ENCODE measurements around the gene FASTKD1.
"Not testable (repeated sequence)": the region's sequence is repeated elsewhere in the genome, so short reads cannot be mapped to it uniquely, and the experiment has no call there.

Gene FASTKD1, protein sequence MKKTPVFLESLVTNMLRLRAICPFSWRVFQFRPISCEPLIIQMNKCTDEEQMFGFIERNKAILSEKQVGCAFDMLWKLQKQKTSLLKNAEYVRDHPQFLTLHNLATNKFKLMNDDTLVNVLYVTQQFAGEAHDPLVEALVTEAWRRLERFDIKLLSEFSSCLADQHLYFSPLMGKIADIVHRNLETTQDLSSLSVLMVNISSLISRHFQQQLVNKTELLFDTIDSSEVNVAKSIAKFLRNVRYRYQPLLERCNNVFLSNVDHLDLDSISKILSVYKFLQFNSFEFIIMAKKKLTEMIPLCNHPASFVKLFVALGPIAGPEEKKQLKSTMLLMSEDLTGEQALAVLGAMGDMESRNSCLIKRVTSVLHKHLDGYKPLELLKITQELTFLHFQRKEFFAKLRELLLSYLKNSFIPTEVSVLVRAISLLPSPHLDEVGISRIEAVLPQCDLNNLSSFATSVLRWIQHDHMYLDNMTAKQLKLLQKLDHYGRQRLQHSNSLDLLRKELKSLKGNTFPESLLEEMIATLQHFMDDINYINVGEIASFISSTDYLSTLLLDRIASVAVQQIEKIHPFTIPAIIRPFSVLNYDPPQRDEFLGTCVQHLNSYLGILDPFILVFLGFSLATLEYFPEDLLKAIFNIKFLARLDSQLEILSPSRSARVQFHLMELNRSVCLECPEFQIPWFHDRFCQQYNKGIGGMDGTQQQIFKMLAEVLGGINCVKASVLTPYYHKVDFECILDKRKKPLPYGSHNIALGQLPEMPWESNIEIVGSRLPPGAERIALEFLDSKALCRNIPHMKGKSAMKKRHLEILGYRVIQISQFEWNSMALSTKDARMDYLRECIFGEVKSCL

DNA sequence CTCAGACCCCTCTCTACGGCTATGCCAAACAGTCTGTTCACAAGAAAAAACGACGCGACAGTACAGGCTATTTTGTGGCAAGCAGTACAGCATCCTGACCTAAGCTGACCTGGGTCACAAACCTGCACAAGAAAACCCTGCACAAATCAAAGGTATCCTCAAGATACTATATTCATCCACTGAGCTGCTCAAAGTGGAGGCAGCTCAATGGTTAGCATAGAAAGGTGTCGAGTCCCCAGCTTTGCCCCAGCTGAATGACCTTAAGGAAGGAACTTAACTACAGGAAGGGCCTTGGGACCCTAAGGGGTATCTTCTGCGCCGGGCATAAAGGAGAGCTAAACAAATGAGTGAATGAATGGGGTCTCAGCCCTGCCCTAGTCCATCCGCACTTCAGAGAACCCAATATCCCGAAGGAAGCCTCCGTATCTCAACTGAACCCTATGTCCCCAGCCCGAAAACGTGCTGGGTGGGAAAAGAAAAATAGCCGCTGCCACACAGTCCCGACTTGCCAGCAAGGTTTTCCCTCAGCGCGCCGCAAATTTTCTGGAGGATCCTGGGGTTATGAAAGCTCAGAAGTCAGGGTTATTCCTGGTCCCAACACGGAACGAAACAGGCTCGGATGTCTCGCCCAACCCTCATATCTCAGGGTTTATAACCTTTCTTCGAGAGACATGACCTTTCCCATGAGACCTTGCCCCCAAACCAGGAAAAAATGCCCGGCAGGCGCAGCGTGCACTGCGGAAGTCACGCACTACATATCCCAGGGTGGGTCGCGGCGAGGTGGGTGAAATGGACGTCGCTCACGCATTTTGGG is at the start of gene FASTKD1:
Gene FASTKD1, minus strand, starts transcription at position 706 of the 814 bp plus-strand sequence. CDS start 1,836 bp downstream, outside the sequence.
- TF ChIP-seq, protein P1, sequence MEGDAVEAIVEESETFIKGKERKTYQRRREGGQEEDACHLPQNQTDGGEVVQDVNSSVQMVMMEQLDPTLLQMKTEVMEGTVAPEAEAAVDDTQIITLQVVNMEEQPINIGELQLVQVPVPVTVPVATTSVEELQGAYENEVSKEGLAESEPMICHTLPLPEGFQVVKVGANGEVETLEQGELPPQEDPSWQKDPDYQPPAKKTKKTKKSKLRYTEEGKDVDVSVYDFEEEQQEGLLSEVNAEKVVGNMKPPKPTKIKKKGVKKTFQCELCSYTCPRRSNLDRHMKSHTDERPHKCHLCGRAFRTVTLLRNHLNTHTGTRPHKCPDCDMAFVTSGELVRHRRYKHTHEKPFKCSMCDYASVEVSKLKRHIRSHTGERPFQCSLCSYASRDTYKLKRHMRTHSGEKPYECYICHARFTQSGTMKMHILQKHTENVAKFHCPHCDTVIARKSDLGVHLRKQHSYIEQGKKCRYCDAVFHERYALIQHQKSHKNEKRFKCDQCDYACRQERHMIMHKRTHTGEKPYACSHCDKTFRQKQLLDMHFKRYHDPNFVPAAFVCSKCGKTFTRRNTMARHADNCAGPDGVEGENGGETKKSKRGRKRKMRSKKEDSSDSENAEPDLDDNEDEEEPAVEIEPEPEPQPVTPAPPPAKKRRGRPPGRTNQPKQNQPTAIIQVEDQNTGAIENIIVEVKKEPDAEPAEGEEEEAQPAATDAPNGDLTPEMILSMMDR (IDR thresholded peaks at IDR 0.05; ENCODE audit: control insufficient read depth, insufficient read depth, low read depth, low read length, missing control alignments), result no peak
- H3K4me3 ChIP-seq (ENCODE audit: control insufficient read depth, low read depth, low read length), result peak within 1 kb of the TSS; percentile 70
- DNase-seq (ENCODE audit: low read depth), result peak; percentile 29

DNA sequence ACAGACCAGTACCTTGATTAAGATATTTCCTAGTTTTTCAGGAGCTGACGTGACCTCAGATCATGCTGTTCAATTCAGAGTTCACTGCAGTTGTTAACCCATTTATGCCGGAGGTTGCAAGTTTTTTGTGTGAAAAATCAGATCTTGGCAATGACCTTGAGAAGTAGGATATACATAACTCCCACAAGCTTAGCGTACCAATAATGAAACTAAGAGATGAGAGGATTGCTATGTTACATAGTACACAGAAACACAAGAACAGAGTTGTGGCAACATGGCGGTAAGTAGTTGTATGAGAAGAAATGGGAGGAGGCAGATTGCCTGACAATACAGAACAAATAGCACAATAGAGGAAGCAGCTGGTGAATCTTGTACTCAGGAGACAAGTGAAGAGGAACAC is 49.6 kb upstream of the FASTKD1 start:
- TF ChIP-seq, protein P1 (IDR thresholded peaks at IDR 0.05; ENCODE audit: control insufficient read depth, insufficient read depth, low read depth, low read length, missing control alignments), result no peak
- DNase-seq (ENCODE audit: low read depth), result no peak
- H3K4me3 ChIP-seq (ENCODE audit: control insufficient read depth, low read depth, low read length), result no peak overlapping the region

DNA sequence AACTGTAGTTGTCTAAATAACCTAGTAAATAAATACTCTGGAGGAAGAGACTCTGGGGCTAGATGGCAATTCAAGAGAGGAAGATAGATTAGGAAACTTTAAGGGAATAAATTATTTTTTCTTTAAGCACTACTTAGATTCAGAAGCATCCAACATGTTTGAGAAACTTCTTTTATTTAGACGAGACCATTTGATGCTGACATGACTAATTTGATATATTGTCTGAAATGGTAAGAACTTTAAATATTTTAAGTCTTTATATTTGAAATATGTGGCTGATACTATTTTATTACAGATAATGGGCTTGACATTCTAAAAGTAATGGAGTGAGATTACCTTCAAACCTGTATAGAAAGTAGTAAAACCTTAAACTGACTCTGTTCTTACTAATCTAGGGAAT is 46.8 kb upstream of the FASTKD1 start:
- DNase-seq (ENCODE audit: low read depth), result no peak
- TF ChIP-seq, protein P1 (IDR thresholded peaks at IDR 0.05; ENCODE audit: control insufficient read depth, insufficient read depth, low read depth, low read length, missing control alignments), result no peak
- no peak overlapping the region for H3K4me3 ChIP-seq (ENCODE audit: control insufficient read depth, low read depth, low read length)

DNA sequence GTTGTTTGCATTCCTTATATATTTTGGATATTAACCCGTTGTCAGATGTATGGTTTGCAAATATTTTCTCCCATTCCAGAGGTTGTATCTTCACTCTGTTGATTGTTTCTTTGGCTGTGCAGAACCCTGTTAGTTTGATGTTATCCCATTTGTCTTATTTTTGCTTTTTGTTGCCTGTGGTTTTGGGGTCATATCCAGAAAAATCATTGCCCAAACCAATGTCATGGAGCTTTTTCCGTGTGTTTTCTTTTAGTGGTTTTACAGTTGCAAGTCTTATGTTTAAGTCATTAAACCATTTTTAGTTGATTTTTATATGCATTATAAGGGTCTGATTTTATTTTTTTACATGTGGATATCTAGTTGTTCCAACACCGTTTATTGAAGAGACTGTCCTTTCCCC is 46.3 kb upstream of the FASTKD1 start:
- TF ChIP-seq, protein P1 (IDR thresholded peaks at IDR 0.05; ENCODE audit: control insufficient read depth, insufficient read depth, low read depth, low read length, missing control alignments), result no peak
- DNase-seq (ENCODE audit: low read depth), result no peak
- no peak overlapping the region for H3K4me3 ChIP-seq (ENCODE audit: control insufficient read depth, low read depth, low read length)

DNA sequence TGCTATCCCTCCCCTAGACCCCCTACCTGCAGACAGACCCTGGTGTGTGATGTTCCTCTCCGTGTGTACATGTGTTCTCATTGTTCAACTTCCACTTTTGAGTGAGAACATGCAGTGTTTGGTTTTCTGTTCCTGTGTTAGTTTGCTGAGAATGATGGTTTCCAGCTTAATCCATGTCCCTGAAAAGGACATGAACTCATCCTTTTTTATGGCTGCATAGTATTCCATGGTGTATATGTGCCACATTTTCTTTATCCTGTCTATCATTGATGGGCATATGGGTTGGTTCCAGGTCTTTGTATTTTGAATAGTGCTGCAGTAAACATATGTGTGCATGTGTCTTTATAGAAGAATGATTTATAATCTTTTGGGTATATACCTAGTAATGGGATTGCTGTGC is 42.3 kb upstream of the FASTKD1 start:
- H3K4me3 ChIP-seq (ENCODE audit: control insufficient read depth, low read depth, low read length); DNase-seq (ENCODE audit: low read depth): not testable (repeated sequence)

DNA sequence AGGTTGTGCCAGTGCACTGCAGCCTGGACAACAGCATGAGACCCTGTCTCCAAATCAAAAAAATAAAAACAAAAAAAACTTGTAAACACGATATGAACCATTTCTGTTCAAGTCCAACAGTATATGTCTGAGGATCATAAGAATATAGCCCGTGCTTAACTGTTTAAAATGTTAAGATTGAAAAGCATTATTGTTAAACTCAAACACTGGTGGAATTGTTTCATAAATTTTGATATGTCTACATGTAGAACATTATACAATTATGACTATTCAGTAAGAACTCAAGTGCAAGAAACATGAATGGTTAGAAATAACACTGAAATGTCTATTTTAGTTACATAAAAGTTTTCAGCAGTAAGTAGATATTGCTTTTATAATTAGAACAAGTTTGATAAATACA is 40.2 kb upstream of the FASTKD1 start:
- H3K4me3 ChIP-seq (ENCODE audit: control insufficient read depth, low read depth, low read length), result no peak overlapping the region
- TF ChIP-seq, protein P1 (IDR thresholded peaks at IDR 0.05; ENCODE audit: control insufficient read depth, insufficient read depth, low read depth, low read length, missing control alignments), result no peak
- DNase-seq (ENCODE audit: low read depth), result no peak
